Muscle of leg (tissue), 11 donors: Measurements from ENCODE around the gene XIRP2. TPM values are rescaled to one million over a fixed set of nuclear protein-coding genes. Genes with fewer than 3 reads are reported as not detected.

Experiments
- DNase-seq: peaks from one replicate; pipeline ENCODE4 v3.0.0; 2013
- H3K27ac ChIP-seq: one replicate; pipeline ENCODE4 v1.5.1; 2013; ENCODE audit warnings: mild to moderate bottlenecking, low read length, control low read depth
- H3K27me3 ChIP-seq: one replicate; pipeline ENCODE4 v1.6.1; 2013; ENCODE audit warnings: low read length; ENCODE audit not compliant: control insufficient read depth, insufficient read depth
- H3K36me3 ChIP-seq: one replicate; pipeline ENCODE4 v1.6.1; 2013; ENCODE audit warnings: low read length; ENCODE audit not compliant: control insufficient read depth, insufficient read depth
- H3K4me1 ChIP-seq: one replicate; pipeline ENCODE4 v1.6.1; 2013; ENCODE audit warnings: low read length; ENCODE audit not compliant: control insufficient read depth, insufficient read depth
- H3K4me3 ChIP-seq: one replicate; pipeline ENCODE4 v1.5.1; 2013; ENCODE audit warnings: low read length, control low read depth
- H3K9me3 ChIP-seq: replicated peaks from 2 replicates; pipeline ENCODE4 v1.6.1; 2013; ENCODE audit warnings: low read depth, low read length; ENCODE audit not compliant: control insufficient read depth
- WGBS: methylation state at CpG from one replicate; pipeline ENCODE4 v1.1.5; 2013; ENCODE audit warnings: missing lambda C conversion rate; ENCODE audit not compliant: insufficient coverage; 5-methylcytosine and 5-hydroxymethylcytosine counted together
- polyA plus RNA-seq, 8 donors: library from polyadenylated mRNA; unstranded; fragments of 120-200 nt; gene quantifications; one replicate each; pipeline versions ENCODE4 v1.2.1 to v1.2.3, GENCODE V29; 2013; ENCODE audit warnings: inconsistent platforms in 1 of 8, low replicate concordance in 1 of 8; ENCODE audit not compliant: insufficient read length in 8 of 8, insufficient read depth in 1 of 8
- total RNA-seq: library from RNA; stranded (reverse); fragments of 120-200 nt; gene quantifications from one replicate; pipeline ENCODE4 v1.2.4, GENCODE V29; 2013

The XIRP2 gene
- total and polyA plus RNA-seq, 9 donors = 61.8 to 144 (median 107) TPM

DNA sequence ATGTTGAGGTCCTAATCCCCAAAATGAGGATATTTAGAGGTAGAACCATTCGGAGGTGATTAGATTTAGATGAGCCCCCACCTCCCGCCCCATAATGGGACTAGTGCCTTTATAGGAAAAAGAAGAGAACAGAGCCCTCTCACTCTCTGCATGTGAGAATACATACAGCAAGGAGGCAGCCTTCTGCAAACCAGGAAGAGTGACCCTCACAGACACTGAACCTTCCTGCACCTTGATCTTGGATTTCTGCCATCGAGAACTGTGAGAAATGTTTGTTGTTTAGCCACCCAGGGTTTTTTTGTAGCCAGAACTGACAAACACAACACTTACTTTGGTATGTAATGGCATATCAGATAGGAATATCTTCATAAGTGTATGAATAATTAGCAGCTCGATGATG, 83.7 kb downstream of the XIRP2 start:
- no peaks in the 10 kb centered on the region for H3K9me3 ChIP-seq
- WGBS = no CpG with 5 or more reads among the region's 4 CpGs
- no peak for DNase-seq
- H3K4me1 ChIP-seq = no peaks in the 10 kb centered on the region
- no peak overlapping the region for H3K27ac ChIP-seq
- no peaks in the 10 kb centered on the region for H3K27me3 ChIP-seq
- no peaks in the 10 kb centered on the region for H3K36me3 ChIP-seq
- H3K4me3 ChIP-seq = no peak overlapping the region

DNA sequence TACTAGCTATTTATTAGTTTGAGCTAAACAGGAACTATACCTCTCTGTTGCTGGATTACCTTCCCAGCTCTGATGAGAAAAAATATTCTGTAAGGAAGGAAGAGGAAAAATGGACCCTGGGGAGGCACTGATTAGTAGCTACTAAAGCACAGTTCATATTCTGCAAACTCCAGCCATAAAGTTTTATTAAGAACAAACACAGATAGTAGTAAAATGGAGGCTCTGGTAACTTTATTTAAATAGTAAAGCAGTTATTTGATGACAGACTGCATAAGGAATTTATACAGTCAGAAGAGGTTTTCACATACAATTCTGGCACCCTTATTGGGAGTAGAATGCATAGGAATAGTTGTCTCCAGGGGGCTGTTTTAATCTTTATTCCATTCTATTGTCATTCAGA, 84.1 kb downstream of the XIRP2 start:
- H3K36me3 ChIP-seq = no peaks in the 10 kb centered on the region
- H3K4me1 ChIP-seq = no peaks in the 10 kb centered on the region
- no peak overlapping the region for H3K27ac ChIP-seq
- H3K9me3 ChIP-seq = no peaks in the 10 kb centered on the region
- H3K27me3 ChIP-seq = no peaks in the 10 kb centered on the region
- no peak for DNase-seq
- no peak overlapping the region for H3K4me3 ChIP-seq

GRCh38 chr2:166984188-166984587, 95.9 kb downstream of the XIRP2 start:
- Histone ChIP-seq H3K27me3 (no peaks in the 10 kb centered on the region), H3K9me3 (peaks cover 5% of the 10 kb centered on the region), H3K4me3 (no peak overlapping the region), H3K4me1 (no peaks in the 10 kb centered on the region), H3K36me3 (no peaks in the 10 kb centered on the region), H3K27ac (no peak overlapping the region)
- DNase-seq = no peak

DNA sequence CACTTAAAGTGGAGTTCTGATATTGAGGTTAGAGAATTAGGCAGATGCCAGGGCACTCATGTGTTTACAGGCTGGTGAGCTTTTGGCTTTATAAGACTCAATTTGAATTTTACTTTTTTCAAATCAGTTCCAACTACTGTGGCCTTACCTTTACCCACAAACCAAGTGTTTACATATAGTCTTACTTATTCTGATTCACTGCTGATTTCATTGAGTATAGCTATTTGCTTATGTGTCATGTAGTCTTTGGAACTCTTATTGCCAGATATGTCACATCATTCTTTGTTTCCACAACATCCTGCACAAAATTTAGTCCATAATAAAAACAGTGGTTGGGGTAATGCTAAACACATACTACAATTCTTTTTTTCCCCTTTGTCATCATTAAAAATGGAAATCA, 96.5 kb downstream of the XIRP2 start:
- H3K4me1 ChIP-seq = no peaks in the 10 kb centered on the region
- no peak overlapping the region for H3K27ac ChIP-seq
- peaks cover 3% of the 10 kb centered on the region for H3K9me3 ChIP-seq
- DNase-seq = no peak
- no peak overlapping the region for H3K4me3 ChIP-seq
- H3K27me3 ChIP-seq = no peaks in the 10 kb centered on the region
- no peaks in the 10 kb centered on the region for H3K36me3 ChIP-seq

DNA sequence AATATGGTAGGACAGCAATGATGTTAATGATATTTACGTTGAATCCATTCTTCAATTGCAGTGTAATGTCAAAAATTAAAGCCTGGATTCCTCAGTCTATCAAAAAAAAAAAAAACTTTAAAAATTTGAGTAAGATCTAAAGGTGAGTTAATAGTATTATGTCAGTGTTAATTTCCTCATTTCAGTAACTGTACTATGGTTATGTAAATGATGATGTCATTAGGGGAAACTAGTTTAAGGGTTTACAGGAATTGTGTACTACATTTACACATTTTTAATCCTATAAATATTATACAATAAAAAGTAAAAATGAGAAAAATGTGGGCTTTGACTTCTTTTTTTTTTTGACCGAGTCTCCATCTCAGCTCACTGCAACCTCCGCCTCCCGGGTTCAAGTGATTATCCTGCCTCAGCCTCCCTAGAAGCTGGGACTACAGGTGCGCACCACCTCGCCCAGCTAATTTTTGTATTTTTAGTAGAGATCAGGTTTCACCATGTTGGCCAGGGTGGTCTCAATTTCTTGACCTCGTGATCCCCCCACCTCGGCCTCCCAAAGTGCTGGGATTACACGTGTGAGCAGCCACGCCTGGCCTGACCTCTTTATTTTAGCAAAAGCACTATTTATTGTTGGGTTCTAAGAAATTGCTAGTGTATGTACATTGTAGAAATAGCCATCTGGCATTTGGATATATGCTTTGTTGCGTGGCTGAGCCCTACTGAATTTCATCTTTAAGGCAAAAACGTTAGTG, 106.5 kb downstream of the XIRP2 start:
- H3K27ac ChIP-seq = no peak overlapping the region
- H3K9me3 ChIP-seq = no peaks in the 10 kb centered on the region
- H3K4me3 ChIP-seq = no peak overlapping the region
- H3K27me3 ChIP-seq = no peaks in the 10 kb centered on the region
- H3K36me3 ChIP-seq = no peaks in the 10 kb centered on the region
- 76% methylated on average over 2 of the region's 12 CpGs for WGBS
- no peak for DNase-seq
- no peaks in the 10 kb centered on the region for H3K4me1 ChIP-seq

DNA sequence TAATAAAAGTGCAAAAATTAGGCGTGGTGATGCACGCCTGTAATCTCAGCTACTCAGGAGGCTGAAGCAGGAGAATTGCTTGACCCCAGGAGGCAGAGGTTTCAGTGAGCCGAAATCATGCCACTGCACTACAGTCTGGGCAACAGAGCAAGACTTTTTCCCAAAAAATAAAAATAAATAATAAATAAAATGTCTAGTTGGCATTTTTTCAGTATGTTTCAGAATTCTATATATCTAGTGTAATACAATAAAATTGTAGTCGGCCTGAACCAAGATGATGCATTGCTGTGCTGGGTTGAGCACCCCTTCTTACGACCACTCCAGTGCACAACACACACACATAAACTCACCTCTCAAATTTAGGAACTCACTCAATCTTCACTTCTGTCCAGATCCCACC, 108.2 kb downstream of the XIRP2 start:
- Histone ChIP-seq H3K4me3 (no peak overlapping the region), H3K4me1 (no peaks in the 10 kb centered on the region), H3K9me3 (no peaks in the 10 kb centered on the region), H3K36me3 (no peaks in the 10 kb centered on the region), H3K27me3 (no peaks in the 10 kb centered on the region), H3K27ac (no peak overlapping the region)
- no peak for DNase-seq
- WGBS = 100% methylated on average over 1 of the region's 5 CpGs

DNA sequence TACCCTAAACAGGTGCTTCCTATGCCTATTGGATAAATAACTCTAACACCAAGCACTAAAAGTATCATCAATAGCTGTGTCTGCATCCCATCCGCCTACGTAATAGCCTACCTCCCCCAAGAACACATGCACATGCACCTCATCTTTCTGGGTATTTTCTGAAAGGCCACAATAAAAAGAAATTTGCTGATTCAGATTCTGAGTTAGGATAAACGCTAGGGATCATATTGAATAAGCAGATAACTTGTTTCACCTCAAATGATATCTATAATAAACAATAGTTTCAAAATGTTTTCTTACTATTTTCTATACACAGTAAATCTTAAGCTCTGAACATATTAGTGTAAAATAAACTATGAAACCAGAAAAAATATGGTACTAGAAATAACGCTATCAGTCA, 112.9 kb downstream of the XIRP2 start:
- Histone ChIP-seq H3K36me3 (no peaks in the 10 kb centered on the region), H3K4me1 (no peaks in the 10 kb centered on the region), H3K4me3 (no peak overlapping the region), H3K9me3 (no peaks in the 10 kb centered on the region), H3K27ac (no peak overlapping the region), H3K27me3 (no peaks in the 10 kb centered on the region)
- WGBS = no CpG with 5 or more reads among the region's 4 CpGs
- DNase-seq = no peak

DNA sequence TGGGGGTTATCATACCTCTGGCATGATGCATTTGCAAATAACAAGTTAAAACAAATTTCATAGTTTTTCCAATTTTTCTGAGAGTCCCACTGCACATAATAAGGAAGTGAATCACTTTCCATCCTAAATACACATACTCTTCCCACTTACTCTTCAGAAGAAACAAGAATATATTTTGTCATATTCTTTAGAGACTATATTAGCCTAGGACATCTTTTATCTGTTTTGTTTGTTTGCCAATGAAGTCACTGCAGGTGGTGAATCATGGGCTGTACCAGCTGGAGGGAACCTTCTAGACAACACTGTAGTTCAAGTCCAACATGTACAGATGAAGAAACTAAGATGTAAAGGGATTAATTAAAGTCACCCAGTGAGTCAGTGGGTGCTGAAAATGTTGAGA, 116.8 kb downstream of the XIRP2 start:
- no peak for DNase-seq
- Histone ChIP-seq H3K27ac (no peak overlapping the region), H3K4me1 (no peaks in the 10 kb centered on the region), H3K27me3 (no peaks in the 10 kb centered on the region), H3K36me3 (no peaks in the 10 kb centered on the region), H3K4me3 (no peak overlapping the region), H3K9me3 (no peaks in the 10 kb centered on the region)

DNA sequence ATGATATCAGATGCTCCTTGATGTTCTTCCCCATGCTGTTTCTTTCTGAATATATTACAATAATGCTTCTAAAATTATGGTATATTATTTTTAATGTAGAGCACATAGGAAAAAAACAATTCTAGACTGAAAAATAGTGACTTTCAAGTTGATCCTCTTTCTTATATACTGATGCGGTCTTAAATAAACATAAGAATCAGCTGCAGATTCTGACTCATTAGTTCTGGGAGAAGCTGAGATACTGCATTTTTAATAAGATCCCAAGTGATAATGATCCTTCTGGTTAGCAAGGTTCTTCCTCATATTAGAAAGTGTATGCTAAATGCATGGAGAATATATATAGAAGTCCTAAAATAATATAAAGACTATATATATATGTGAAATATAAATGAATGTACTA, 124.9 kb downstream of the XIRP2 start:
- WGBS = no CpG with 5 or more reads among the region's 1 CpG
- Histone ChIP-seq H3K27me3 (no peaks in the 10 kb centered on the region), H3K36me3 (no peaks in the 10 kb centered on the region), H3K9me3 (no peaks in the 10 kb centered on the region), H3K4me3 (no peak overlapping the region), H3K4me1 (no peaks in the 10 kb centered on the region), H3K27ac (no peak overlapping the region)
- DNase-seq = no peak

DNA sequence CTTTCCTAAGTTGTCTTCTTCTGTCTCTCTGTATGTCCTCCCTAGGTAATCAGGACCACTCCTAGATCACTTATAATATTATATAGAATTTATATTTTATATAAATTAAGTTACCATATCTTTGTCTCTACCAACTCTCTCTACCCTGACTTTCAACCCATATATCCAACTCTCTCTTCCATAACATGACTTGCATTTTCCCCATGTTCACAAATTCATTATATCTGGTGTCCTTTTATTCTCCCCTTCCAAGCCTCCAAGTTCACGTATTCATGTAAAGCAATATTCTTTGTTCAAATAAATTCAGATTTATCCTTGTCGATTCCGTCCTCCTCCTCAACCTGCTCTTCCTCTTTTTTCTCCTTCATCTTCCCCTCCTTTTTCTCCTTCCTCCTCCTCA, 127.5 kb downstream of the XIRP2 start:
- Histone ChIP-seq H3K36me3 (no peaks in the 10 kb centered on the region), H3K4me3 (no peak overlapping the region), H3K4me1 (no peaks in the 10 kb centered on the region), H3K9me3 (no peaks in the 10 kb centered on the region), H3K27me3 (no peaks in the 10 kb centered on the region), H3K27ac (no peak overlapping the region)
- DNase-seq = no peak
- 92% methylated on average over 3 of the region's 3 CpGs for WGBS

DNA sequence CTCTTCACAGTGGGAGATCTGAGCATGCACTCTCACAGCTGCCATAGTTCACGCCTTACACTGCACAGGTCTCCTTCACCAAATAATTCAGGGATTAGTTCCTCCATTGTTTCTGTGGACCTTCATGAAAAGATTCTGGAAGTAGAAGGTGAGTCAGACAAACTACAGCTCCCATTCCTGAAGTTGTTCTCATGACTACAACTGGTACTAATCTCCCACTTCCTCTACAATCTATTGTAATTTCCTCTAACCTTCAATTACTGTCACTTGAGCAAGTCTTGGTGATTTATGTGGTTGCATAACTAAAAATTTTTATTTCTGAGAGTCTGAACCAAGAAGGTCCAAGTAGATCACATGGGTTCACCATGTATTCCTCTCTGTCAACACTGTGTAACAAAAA, 128.7 kb downstream of the XIRP2 start:
- H3K4me1 ChIP-seq = no peaks in the 10 kb centered on the region
- no peak for DNase-seq
- no CpG with 5 or more reads among the region's 1 CpG for WGBS
- H3K27me3 ChIP-seq = no peaks in the 10 kb centered on the region
- no peak overlapping the region for H3K27ac ChIP-seq
- H3K4me3 ChIP-seq = no peak overlapping the region
- no peaks in the 10 kb centered on the region for H3K36me3 ChIP-seq
- no peaks in the 10 kb centered on the region for H3K9me3 ChIP-seq
